ENCODE measurements around the gene KRTAP5-10.
"Not testable (repeated sequence)": the region's sequence is repeated elsewhere in the genome, so short reads cannot be mapped to it uniquely, and the experiment has no call there.

GRCh38 chr11:71614366-71614917 lies 49.1 kb downstream of the KRTAP5-10 start:
- not testable (repeated sequence) for TF ChIP-seq POLR2A, CTCF (IDR thresholded peaks at IDR 0.05)

Measured in testis (tissue), 2 donors.